Hippocampal formation (tissue), 2 donors: ENCODE measurements around the gene CFAP100.
A peak's percentile ranks its signal among the peaks of the same experiment; 100 is the strongest.

Experiments
- DNase-seq, 2 donors: peaks; one replicate each; lab custom pipeline; 2025; lab: John Stamatoyannopoulos, UW

CFAP100 gene

DNA sequence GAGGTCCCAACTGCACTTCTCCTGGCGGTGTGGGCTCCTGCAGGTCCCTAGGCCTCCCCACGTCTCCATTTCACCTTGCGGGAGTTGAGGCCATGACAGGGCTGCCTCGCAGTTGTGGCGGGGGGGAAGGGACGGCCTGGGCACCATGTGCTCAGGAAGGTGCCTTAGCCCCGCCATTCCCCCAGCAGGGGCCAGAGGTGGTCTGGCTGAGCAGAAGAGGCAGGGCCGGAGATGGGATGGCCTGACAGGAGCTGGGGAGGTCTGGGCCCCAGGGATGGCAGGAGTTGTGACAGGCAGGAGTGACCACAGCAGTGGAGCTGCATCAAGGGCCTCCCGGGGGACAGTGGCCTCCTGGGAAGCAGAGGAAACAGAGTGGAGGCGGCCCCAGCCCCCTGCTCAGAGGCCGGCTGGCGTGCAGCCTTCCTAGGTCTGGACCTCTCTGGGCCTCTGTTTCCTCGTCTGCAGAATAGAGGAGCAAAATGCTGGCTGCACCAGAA, 18.8 kb upstream of the CFAP100 start:
- no peak for DNase-seq

DNA sequence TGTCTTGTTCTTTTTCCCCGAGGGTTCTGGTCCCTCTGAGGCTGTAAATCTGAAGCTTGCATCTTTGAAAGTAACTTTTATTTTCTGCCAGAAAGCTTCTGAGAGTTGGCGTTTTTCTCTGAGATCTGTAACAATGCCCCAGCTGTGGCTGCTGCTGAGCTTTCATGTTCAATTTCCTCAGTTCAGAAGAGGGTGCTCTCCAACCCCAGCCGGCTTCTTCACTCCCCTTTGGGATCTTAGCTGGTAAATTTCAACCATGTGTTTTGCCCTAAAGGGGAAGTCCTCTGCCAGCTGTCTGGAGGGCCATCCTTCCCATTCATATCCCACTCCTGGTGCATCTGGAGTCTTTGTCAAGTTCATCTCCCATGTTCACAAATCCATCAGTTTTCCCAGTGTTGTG, 18.3 kb upstream of the CFAP100 start:
- DNase-seq = no peak

DNA sequence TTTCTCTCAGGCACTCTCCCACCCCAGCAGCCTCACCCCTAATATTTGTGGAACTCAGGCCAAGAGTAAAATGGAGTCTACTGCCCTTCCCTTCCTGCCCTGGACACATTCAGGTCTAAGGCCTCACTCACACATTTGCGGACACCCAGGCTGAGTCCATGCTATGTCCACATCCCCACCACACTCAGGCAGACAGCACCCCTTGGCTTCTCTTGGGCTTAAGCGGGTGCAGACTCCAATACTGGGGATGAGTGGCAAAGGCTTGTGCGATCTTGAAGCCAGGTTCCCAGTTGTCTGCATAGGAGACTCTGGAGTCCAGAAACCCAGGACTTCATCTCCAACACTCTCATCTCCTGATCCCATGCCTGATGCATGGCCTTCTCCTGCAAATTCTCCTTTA, 17.5 kb upstream of the CFAP100 start:
- DNase-seq = no peak

DNA sequence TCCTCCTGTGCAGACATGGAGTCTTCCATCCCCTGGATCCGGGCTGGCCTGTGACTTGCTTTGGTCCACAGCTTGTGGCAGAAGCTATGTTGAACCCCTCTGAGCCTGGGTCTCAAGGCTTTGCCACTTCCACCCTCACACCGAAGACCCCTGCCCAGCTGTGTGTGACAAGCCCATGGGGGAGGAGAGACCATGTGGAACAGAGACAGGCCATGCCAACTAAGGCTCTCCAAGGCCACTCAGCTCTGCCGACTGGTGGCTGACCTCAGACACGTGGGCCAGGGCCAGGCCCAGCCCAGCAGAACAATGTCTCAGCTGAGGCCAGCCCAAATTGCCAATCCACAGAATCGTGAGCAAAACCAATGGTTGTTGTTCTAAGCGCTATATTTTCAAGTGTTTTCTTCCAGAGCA, 16.4 kb upstream of the CFAP100 start:
- no peak for DNase-seq

DNA sequence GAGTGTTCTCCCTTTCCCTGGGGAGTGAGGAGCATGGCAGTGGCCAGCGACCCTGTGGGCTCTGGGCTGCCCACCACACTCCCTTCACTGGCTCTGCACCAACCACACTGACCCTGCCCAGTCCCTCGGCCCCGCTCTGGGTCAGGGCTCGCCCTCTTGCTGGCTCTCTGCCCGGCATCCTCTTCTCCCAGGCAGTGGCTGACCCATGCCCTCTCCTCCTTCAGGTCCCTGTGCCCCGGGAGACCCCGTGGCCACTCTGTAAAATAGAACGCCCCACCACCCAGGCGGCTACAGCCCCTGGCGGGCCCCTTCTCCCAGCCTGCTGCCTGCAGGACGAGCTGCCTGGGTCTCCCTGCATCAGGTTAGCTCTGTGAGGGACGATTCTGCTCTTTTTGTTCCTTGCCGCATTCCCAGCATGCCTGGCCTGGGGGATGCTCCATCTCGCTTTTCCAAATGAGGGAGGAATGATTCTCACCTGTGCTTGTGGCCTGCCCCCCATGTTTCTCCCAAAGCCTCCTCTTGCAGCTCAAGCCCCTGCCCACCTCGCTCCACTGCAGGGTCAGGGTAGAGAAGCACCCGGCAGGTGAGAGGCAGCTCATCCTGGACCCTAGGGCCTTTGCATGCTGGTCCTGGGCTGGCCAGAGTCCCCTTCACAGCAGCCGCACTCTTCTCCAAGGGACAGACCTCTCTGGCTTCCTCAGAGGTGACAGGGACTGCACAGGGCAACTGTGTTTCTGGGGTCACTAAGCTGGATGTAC, 14.5 kb upstream of the CFAP100 start:
- DNase-seq = no peak

DNA sequence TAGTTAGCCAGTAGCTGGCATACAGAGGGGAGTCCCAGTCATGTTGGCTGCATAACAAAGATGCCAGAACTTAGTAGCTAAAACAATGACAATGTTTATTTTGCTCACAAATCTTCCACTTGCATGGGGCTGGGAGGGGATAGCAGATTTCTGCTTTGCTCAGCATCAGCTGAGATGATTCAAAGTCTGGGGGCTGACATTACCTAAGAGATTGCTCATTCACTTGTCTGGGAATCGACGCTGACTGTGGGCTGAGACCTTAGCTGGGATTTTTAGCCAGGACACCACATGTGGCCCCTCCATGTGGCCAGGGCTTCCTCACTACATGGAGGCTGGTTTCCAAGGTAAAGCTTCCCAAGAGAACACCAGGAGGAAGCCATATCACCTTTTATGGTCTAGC, 12.7 kb upstream of the CFAP100 start:
- DNase-seq = no peak

DNA sequence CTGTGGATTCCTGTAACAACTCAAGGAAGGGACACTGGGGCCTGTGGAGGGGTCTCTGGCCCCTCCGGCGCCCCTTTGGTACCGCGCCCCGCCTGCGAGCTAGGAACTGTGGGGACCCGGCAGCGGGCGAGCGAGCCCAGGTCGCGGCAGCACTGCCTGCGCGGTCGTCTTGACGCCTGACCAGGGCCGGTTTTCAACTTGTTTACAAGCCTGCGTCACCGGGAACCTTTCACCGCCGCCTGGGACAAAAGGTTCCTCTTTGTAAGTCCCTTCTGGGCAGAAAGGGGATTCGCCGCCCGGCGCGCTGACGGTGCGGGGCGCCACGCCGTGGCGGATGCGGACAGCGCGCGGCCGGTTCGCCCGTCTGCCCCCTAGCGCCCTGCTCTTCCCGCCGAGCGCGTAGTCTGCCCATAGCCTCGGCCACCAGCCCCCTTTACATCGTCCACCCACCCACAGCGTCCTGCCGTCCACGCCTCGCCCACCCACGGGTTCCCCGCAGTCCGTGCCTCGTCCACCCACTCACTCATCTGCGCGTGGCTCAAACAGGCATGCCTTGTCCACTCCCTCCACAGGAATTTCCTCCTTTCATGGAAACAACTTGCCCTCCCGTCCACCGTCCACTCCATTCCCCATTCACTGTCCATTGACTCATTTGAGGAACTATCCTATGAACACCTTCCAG, 5.5 kb upstream of the CFAP100 start:
- DNase-seq = peak; percentile 80 to 88

DNA sequence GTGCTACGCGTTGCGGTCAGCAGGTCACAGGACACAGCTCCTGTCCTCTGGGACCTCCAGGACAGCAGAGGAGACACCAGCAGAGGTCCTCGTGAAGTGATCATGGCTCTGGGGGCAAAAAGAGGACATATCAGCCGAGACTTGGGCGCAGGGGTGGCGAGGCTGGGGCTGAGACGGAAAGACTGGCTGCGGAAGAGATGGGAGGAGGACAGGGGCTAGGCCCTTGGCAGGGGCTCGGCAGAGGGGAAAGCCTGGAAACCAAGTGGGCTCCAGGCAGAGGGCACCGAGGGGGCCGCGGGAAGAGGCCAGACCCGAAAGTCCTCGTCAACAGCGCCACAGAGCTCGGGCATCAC, 4.9 kb upstream of the CFAP100 start:
- DNase-seq = no peak

DNA sequence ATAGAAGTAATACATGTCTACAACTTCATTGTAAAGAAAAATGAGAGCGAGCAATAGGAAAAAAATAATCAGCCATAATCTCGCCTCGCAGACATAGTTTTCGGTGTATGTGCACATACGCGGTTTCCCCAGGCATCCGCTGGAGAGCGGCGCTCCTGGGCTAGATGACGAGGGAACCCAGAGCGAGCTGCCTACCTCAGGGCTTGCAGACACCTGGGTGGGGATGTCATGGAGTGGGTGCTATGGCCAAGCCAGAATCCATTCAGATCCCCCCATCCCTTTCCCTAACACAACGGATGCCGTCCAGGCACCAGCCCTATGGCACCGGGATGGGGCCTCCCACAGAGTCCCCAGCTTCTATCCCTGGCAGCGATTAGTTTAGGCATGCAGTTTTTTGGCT, 4.5 kb upstream of the CFAP100 start:
- DNase-seq = no peak

DNA sequence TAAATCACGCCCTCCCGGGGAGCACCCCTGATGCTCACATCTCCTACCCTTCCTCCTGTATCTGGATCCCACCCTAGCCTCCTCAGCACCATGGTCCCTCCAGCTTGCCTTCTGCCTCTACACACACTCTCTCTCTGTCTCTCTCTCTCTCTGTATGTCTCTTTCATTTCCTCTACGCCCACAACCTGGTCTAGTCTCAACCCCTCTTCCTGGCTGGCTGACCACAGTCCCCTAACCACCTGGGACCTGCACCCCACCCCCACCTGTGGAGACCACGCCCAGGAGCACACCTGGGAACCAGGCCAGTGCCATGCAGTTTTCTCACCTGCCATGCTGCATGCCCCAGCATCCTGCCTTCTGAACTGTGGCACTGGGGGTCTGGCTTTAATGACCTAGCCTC, 4.0 kb upstream of the CFAP100 start:
- no peak for DNase-seq

DNA sequence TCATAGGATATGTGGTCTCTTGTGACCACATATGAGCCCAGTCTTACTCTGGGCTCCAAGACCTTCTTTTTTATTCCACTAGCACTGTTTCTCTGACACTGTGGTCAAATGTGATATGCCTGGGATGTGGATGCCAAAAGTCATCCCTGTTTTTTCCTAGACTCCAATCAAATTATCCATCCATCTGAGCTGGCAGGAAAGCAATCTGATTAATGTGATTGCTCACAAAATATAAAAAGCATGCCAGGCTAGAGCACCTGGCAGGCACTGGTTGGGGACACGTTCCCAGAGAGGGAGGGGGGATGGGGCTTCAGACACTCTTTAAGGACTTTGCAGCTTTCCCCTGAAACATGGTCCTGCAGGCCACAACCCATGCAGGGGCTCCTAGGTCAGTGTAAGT, 3.1 kb upstream of the CFAP100 start:
- no peak for DNase-seq

DNA sequence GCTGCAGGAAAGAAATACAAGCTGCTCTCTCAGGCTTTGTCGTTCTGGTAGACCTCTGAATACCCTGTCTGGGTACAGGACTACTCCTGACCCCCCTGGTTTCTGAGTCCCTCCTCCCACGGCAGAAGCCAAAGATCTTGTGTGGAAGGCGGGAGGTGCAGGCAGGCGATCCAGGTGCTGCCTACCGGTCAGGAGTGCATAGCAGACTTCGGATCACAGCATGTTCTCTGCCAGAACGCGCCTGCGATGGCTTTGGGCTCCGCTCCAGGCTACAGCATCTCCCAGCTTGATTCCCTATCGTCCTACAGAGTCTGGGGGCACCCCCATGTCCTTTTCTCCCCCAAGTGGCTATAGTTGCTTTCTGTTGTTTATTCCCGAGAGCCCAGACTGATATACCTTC, 2.5 kb upstream of the CFAP100 start:
- DNase-seq = no peak

DNA sequence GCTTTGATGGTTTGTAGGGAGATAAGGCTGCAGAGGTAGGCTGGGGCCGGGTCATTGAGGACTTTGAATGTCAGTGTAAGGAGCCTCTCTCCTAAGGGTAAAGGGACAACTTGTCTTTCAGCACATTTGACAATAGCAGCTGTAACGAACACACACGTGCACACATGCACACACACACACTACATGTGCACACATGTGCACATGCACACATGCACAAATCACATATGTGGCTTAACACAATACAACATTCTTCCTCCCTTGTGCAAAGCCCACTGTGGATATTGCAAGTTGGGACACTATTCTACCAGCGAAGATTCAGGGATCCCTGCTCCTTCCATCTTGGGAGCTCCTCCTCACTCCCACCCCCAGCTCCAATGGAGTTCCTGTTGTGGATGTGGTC, 1.1 kb upstream of the CFAP100 start:
- DNase-seq = no peak

DNA sequence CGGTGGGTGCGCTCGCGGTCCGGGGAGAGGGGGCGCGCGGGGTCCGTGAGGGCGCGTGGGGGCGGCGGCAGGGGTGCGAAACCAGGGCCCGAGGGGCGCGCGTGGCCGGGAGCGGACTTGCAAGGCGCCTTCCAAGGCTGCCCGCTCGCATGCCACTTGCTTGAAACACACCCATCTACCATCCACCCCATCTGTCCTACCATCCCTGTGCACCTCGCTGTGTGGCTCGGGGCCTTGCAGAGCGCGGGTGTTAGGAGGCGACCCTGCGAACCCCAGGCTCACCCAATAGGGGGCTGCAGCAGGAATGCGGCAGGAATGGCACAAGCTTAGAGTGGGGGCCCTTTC, 240 bp downstream of the CFAP100 start:
- DNase-seq = no peak

DNA sequence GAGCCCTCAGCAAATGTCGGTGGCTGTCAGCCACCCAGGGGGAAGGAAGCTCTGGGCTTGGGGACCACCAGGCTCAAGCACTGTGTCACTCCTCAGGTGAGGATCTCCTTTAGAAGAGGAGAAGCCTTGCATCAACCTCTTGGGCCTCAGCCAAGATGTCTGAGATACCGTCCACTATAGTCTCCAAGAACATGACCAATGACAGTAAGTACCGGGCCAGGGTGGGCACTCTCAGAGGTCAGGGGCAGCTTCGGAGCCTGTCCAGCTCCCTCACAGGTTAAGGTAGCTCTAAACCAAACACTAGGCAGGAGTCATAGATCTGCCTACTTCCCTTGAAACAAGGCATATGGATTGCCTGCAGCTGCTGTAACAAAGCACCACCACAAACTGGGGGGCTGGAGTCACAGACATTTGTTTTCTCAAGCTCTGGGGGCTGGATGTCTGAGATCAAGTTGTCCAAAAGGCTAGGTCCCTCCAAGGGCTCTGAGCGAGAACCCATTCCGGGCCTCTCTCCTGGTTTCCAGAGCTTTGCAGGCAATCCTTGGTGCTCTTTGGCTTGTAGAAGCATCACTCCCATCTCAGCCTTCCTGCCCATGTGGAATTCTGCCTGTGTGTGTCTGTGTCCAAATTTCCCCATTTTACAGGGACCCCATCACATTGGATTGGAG, 1.3 kb downstream of the CFAP100 start:
- no peak for DNase-seq

DNA sequence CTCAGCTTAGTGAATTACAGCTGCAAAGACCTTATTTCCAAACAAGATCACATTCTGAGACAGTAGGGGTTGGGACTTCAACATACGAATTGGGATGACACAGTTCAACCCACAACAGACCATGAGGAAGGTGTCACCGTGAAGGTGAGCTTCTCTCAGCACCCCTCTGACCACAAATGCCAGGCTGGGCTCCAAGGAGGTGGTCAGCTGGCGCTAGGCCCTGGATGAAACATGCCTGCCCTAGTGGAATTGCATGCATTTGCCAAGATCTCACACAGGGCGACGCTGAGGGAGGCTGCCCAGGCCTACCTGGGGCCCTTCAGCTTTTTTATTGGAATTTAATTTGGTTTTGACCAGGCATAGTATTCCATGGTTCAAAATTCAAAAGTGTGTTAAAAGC, 1.8 kb downstream of the CFAP100 start:
- no peak for DNase-seq

DNA sequence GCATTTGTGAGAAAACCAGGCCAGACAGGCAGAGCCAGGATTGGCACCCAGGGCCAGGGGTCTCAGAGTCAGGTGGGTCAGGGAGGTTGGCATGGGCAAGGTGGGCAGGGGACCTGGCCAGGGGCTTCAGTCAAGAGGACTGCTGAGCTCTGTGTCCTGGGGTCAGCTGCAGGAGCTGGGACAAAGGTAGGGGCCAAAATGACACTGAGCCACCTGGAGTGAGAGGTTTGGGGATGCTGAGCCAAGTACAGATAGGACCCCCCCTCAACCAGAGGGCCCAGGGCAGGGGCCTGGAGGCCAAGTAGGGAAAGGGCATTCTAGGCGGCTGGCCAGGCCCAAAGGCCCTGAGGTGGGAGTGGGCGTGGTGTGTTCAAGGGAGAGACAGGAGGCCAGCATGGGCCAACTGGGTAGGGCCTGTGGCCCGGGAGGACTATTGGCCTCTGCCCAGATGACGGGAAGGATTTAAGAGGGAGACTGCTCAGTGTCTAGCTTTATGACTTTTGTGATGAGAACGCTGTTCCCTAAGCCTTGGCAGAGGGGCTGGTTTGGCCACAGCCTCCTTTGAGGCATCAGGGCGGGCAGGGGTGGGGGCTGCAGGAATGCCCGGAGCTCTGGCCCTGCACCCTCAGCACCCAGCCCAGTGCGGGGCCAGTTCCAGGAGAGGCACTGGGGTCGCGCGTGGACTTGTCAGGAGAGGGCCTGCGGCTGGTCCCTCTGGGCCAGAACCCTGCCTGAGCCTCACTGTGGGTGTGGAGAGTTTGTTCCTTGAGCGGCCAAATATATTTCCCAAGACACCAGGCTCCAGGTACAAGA, 3.1 kb downstream of the CFAP100 start:
- no peak for DNase-seq

DNA sequence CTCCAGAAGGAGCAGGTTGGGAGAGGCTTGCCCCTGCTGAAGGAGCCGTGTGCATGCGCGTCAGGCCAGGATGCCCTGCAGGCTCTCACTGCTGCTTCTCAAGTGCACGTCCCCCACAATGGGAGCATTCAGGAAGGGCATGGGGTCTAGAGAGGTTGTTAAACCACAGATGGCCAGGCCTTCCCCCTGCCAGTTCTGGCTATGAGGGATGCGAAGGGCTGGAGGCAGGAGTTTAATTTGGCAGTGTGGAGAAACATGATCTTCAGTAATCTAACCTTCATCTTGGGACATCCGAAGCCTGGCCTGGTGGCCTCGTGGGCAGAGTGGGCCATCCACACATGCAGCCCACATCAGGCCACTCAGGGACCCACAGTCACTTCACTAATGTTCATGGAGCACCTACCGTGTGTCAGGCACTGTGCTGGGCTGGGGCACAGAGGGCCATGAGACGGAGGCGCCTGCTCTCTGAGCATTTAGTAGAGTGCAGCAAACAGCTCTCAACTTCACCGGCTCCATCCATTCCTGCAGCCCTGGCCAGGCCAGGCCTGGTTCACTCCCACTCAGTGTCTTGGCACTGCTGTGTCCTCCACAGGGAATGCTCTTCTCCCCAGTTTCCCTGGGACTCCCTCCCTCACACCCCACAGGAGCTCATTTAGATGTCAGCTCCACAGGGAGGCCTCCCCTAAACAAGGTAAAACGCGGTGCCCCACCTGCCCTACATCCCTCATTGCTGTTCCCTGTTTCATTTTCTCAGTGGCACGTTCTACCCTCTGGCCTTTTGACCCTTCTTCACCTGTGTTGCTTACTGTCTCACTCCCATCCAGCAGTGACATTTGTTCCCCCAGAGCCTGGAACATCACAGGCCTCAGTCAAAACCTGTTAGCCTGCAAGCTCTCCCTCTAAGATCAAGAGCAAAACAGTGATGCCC, 4.0 kb downstream of the CFAP100 start:
- DNase-seq = no peak

DNA sequence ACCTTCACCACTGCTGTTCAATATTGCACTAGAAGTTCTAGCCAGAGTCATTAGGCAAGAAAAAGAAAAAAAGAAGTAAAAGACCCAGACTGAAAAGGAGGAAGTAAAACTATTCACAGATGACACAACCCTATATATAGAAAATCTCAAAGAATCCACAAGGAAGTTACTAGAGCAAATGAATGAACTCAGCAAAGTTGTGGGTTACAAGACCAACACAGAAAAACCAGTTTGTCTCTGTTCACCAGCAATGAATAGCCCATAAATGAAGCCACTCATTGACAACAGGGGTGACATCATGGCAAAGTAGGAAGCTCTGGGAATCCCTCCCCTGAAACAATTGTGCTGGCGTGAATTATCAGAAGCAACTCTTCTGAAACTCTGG, 4.6 kb downstream of the CFAP100 start:
- DNase-seq = no peak

DNA sequence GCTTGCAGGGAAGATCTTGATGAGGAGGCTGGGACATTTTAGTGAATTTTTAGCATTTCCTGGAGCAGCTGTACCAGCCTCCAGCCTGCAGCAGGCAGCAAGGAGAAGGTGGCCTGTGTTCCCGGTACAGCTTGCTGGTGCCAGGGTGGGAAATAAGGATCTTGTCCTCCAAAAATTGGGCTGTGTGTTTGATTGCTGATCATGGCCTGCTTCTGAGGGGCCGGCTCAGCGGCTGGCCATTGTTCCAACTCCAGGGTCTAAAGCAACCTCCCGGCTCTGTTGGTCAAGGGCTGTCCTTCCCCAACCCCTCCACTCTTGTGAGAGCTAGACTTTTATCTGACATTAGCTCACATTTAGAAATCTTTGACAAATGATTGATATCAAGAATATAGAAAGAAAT, 5.0 kb downstream of the CFAP100 start:
- no peak for DNase-seq

DNA sequence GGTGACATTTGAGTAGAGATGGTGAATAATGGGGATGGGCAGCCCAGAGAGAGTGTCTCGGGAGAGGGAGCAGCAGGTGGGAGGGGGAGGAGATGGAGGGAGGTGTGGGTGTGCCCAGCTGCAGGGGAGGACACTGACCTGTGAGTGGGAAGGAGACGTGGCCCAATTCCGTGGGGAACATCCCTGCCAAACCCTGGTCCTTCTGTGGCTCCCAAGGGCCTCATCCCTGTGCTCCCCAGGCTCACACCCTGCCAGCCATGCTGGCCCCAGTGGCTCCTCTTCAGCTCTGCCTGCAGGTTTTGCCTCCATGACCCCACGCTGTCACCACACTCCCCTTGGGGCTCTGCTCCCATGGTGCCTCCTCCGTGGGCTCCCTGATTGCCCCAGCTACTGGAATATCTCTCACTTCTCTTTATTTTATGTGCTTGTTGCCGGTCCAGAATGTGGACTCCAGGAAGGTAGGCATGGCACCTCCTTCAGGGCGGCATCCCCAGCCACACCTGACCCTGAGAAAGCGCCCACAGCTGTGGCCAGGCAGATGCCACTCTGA, 7.0 kb downstream of the CFAP100 start:
- DNase-seq = no peak
